Epithelial cell of prostate (primary cell): ENCODE data around the gene VMO1.

Experiments used
- DNase-seq: peaks from one replicate; pipeline ENCODE4 v3.0.0-alpha.2; 2011; ENCODE audit warnings: low read depth, low spot score
- H3K27ac ChIP-seq: fragments of 450-650 bp; 2 replicates; pipeline ENCODE4 v1.5.1; 2017; ENCODE audit warnings: mild to moderate bottlenecking

The VMO1 gene

DNA sequence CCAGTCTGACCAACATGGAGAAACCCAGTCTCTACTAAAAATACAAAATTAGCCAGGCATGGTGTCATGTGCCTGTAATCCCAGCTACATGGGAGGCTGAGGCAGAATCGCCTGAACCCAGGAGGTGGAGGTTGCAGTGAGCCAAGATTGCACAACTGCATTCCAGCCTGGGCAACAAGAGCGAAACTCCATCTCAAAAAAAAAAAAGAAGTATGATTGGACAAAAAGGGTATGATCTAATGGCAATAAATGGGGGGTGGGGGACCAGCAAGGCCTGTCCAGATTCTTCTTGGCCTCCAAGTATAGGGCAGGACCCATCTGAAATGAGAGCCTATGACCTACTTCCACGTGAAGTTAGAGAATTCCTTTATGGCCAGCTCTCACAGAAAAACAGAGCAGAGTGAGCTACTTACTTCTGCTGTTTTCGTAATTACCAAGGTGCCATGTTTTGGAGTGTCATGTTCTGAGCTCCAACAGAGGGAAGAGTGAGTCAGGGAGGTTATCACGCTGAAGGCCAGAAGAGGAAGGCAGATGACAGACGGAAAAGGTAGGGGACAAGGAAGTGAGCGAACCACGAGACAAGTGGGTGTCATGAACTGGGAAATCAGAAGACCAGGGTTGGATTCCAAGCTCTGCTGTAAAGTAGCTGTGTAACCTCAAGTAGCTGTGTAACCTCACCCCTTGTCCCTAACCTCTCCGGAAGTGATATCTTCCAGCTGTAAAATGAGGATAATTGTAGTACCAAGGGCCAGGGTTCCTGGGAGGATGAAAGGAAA lies 50.1 kb downstream of the VMO1 start:
- DNase-seq = no peak
- no peak overlapping the region for H3K27ac ChIP-seq
